Measurements from ENCODE around the gene KLHL6. TPM values are rescaled to one million over a fixed set of nuclear protein-coding genes. Genes with fewer than 3 reads are reported as not detected.

Gene KLHL6
- total RNA-seq, 1 donor from 2014 or later = 0.11 TPM

DNA sequence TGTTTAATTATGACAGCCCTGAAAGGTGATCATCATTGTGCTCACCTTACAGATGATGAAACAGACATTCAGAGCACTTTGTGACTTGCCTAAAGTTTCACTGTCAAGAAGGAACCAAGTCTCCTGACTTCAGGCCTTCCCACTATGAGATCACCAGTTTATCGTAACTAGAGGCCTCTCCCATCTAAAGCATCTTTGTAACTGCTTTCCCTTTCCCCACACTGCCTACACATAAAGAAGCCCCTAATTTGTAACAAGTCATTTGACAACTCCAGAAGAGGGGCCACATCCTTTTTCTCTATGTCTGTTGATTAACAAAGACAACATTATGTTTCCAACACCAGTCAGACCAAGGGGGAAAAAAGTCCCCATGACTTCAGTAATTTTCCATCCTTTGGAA is 1.1 kb downstream of the KLHL6 start:
- FAIRE-seq = no peak
- Histone ChIP-seq H2AFZ (ENCODE audit: low read depth, low read length) (no peak overlapping the region), H3K4me3 (ENCODE audit: insufficient read depth, low read depth, low read length) (no peak overlapping the region), H3K36me3 (ENCODE audit: insufficient read depth, low read length) (no peaks in the 10 kb centered on the region), H3K27me3 (ENCODE audit: insufficient read depth, low read length) (no peaks in the 10 kb centered on the region), H3K27ac (ENCODE audit: low read depth, low read length) (no peak overlapping the region), H3K9ac (ENCODE audit: low read length) (no peak overlapping the region), H4K20me1 (ENCODE audit: insufficient read depth, low read length) (no peaks in the 10 kb centered on the region), H3K9me3 (ENCODE audit: insufficient read depth, low read depth, low read length) (no peaks in the 10 kb centered on the region), H3K79me2 (ENCODE audit: insufficient read depth, low read length) (no peaks in the 10 kb centered on the region), H3K4me1 (ENCODE audit: insufficient read depth, low read length) (no peaks in the 10 kb centered on the region), H3K4me2 (ENCODE audit: low read length) (no peak overlapping the region)
- Mint-ChIP-seq H3K4me1 (ENCODE audit: low read depth, unreplicated experiment) (peaks cover 23% of the 10 kb centered on the region), H3K27me3 (ENCODE audit: low read depth, unreplicated experiment) (no peaks in the 10 kb centered on the region), H3K9me3 (ENCODE audit: unreplicated experiment) (no peaks in the 10 kb centered on the region), H3K27ac (ENCODE audit: unreplicated experiment) (peak overlapping the region; percentile 59), H3K4me3 (ENCODE audit: unreplicated experiment) (no peak overlapping the region), H3K36me3 (ENCODE audit: low read depth, unreplicated experiment) (no peaks in the 10 kb centered on the region)
- no peak for DNase-seq (ENCODE audit: low read depth)
- TF ChIP-seq, protein P1, sequence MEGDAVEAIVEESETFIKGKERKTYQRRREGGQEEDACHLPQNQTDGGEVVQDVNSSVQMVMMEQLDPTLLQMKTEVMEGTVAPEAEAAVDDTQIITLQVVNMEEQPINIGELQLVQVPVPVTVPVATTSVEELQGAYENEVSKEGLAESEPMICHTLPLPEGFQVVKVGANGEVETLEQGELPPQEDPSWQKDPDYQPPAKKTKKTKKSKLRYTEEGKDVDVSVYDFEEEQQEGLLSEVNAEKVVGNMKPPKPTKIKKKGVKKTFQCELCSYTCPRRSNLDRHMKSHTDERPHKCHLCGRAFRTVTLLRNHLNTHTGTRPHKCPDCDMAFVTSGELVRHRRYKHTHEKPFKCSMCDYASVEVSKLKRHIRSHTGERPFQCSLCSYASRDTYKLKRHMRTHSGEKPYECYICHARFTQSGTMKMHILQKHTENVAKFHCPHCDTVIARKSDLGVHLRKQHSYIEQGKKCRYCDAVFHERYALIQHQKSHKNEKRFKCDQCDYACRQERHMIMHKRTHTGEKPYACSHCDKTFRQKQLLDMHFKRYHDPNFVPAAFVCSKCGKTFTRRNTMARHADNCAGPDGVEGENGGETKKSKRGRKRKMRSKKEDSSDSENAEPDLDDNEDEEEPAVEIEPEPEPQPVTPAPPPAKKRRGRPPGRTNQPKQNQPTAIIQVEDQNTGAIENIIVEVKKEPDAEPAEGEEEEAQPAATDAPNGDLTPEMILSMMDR (IDR thresholded peaks at IDR 0.05; ENCODE audit: insufficient read depth, low read depth, low read length) = no peak
- no peak for TF ChIP-seq EZH2 (IDR thresholded peaks at IDR 0.05; ENCODE audit: insufficient read depth, low read length)

DNA sequence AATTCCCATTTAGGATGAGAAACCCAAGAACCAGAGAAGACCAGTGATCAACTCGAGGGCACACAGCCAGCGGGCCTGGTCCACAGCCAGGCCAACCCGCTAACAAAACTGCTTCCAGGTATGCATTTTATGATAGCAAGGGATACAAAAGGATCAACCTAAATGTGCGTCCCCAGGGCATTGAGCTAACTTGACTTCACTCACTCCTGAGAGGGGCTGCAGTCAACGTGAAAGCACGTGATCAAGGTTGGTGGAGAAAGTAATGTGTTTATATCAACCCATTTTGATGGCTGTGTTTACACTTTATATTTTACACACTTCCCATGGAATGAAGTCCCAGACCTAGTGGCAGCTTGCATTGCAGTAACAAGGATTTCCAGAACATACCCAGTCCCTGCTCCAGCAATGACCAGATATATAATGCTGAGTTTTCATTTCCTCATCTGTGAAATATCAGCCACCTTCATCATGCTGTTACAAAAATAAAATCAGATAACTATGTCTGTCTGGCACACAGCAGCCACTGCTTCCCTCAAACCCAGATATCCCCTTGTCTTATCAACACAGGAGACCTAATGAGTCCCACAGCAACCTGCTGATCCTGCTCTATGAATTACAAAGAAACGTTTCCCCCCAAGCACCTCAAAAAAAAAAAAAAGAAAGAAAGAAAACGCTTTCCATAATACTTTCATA is 2.0 kb downstream of the KLHL6 start:
- Histone ChIP-seq H3K36me3 (ENCODE audit: insufficient read depth, low read length) (no peaks in the 10 kb centered on the region), H3K79me2 (ENCODE audit: insufficient read depth, low read length) (no peaks in the 10 kb centered on the region), H3K9me3 (ENCODE audit: insufficient read depth, low read depth, low read length) (no peaks in the 10 kb centered on the region), H3K4me3 (ENCODE audit: insufficient read depth, low read depth, low read length) (no peak overlapping the region), H2AFZ (ENCODE audit: low read depth, low read length) (no peak overlapping the region), H3K9ac (ENCODE audit: low read length) (no peak overlapping the region), H3K27me3 (ENCODE audit: insufficient read depth, low read length) (no peaks in the 10 kb centered on the region), H3K4me2 (ENCODE audit: low read length) (no peak overlapping the region), H3K27ac (ENCODE audit: low read depth, low read length) (no peak overlapping the region), H3K4me1 (ENCODE audit: insufficient read depth, low read length) (peaks cover 3% of the 10 kb centered on the region), H4K20me1 (ENCODE audit: insufficient read depth, low read length) (no peaks in the 10 kb centered on the region)
- DNase-seq (ENCODE audit: low read depth) (no peak), FAIRE-seq (no peak)
- Mint-ChIP-seq H3K9me3 (ENCODE audit: unreplicated experiment) (no peaks in the 10 kb centered on the region), H3K4me1 (ENCODE audit: low read depth, unreplicated experiment) (peaks cover 28% of the 10 kb centered on the region), H3K36me3 (ENCODE audit: low read depth, unreplicated experiment) (no peaks in the 10 kb centered on the region), H3K4me3 (ENCODE audit: unreplicated experiment) (no peak overlapping the region), H3K27me3 (ENCODE audit: low read depth, unreplicated experiment) (no peaks in the 10 kb centered on the region), H3K27ac (ENCODE audit: unreplicated experiment) (peak overlapping the region; percentile 8)
- no peak for TF ChIP-seq EZH2 (IDR thresholded peaks at IDR 0.05; ENCODE audit: insufficient read depth, low read length)
- TF ChIP-seq, protein P1 (IDR thresholded peaks at IDR 0.05; ENCODE audit: insufficient read depth, low read depth, low read length) = no peak

- peaks cover 40% of the 10 kb centered on the region for H3K4me1 Mint-ChIP-seq (ENCODE audit: low read depth, unreplicated experiment)
Observed at GRCh38 chr3:183551930-183552329, 3.6 kb downstream of the KLHL6 start.

More at GRCh38 chr3:183551930-183552329, 3.6 kb downstream of the KLHL6 start:
- Histone ChIP-seq H3K9ac (ENCODE audit: low read length) (no peak overlapping the region), H3K79me2 (ENCODE audit: insufficient read depth, low read length) (no peaks in the 10 kb centered on the region), H2AFZ (ENCODE audit: low read depth, low read length) (no peak overlapping the region), H3K27ac (ENCODE audit: low read depth, low read length) (no peak overlapping the region), H4K20me1 (ENCODE audit: insufficient read depth, low read length) (no peaks in the 10 kb centered on the region), H3K9me3 (ENCODE audit: insufficient read depth, low read depth, low read length) (no peaks in the 10 kb centered on the region), H3K27me3 (ENCODE audit: insufficient read depth, low read length) (no peaks in the 10 kb centered on the region), H3K36me3 (ENCODE audit: insufficient read depth, low read length) (no peaks in the 10 kb centered on the region), H3K4me3 (ENCODE audit: insufficient read depth, low read depth, low read length) (no peak overlapping the region), H3K4me2 (ENCODE audit: low read length) (no peak overlapping the region), H3K4me1 (ENCODE audit: insufficient read depth, low read length) (peaks cover 10% of the 10 kb centered on the region)
- H3K9me3 Mint-ChIP-seq (ENCODE audit: unreplicated experiment) = no peaks in the 10 kb centered on the region
- no peak for DNase-seq (ENCODE audit: low read depth)
- no peak for FAIRE-seq
- TF ChIP-seq, protein P1 (IDR thresholded peaks at IDR 0.05; ENCODE audit: insufficient read depth, low read depth, low read length) = no peak
- no peak for TF ChIP-seq EZH2 (IDR thresholded peaks at IDR 0.05; ENCODE audit: insufficient read depth, low read length)
- H3K36me3 Mint-ChIP-seq (ENCODE audit: low read depth, unreplicated experiment) = no peaks in the 10 kb centered on the region
- H3K4me3 Mint-ChIP-seq (ENCODE audit: unreplicated experiment) = no peak overlapping the region
- H3K27me3 Mint-ChIP-seq (ENCODE audit: low read depth, unreplicated experiment) = no peaks in the 10 kb centered on the region
- no peak overlapping the region for H3K27ac Mint-ChIP-seq (ENCODE audit: unreplicated experiment)

Measured in astrocyte (in vitro differentiated cells and primary cell).